Activated T-cell treated with anti-CD3 and anti-CD28 coated beads for 1 hour (primary cell): ENCODE measurements around the gene COA3.

Experiments used
- DNase-seq: peaks from one replicate; pipeline ENCODE4 v3.0.0-alpha.2; 2020; ENCODE audit warnings: low read depth

COA3 gene

DNA sequence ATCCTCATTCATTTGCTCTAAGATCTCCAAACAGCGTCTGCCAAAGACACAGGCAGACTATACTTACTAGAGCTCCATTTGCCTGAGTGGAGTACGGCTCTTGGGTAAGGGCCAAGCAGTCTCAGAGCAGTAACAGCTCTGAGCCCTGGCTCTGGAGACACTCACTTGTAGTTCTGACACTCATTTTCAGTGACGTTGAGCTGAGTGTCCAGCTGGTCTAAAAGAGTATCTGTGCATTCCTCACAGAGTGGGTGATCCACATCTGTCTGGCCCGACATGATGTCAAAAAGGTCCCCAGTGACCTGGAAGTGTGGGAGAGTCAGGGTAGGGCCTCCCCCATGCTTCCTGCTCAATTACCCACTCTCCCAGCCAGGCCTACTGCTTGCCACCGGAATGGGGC is 19.9 kb upstream of the COA3 start:
- no peak for DNase-seq

DNA sequence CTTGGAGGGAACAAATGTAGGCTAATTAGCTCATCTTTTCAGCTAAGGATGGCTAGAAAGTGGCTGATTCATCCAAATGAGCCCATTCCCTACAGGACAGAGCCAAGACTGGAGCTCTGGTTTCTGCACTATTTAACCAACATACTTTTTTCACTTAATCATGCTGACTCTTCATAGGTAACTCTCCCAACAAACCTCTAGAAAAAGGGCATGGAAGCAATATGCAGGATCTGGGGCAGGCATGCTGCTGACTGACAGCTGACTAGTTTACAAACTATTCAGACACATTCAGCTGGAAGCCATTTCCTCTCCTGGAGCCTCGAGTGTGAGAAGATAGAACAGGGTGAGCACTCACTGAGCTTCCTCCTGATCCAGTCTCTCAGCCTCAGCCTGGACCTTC is 19.4 kb upstream of the COA3 start:
- no peak for DNase-seq

DNA sequence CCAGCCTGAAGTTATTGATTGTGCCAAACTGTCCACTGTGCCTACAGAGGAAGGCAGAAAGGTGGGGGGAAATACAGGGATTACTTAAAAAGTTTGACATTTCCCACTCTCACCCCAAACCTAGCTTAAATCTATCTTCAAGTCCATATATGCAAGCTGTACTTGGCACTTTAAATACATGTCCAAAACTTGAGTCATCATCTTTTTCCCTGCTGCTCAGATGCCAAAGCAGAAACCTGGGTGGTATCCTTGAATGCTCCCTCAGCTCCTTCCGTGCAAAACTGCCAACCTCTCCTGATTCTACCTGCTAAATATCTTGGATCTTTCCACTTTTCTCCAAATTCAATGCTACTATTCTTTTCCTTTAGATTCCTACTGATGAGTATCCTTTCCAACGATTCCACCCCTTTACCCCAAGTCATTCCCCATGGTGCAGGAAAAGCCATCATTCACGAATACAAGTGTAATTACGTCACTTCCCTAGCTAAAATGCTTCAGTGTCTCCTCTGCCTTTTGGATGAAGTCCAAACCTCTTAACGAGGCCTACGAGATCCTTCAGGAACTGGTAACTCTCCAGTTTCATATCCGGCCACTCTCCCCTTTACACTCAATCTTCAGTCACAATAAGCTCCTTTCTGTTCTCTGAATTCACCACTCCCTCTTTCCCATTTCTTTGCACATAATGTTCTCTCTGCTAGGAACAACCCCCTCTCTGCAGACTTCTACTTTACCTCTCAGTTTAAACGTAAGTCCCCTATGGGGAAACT is 16.3 kb upstream of the COA3 start:
- no peak for DNase-seq

DNA sequence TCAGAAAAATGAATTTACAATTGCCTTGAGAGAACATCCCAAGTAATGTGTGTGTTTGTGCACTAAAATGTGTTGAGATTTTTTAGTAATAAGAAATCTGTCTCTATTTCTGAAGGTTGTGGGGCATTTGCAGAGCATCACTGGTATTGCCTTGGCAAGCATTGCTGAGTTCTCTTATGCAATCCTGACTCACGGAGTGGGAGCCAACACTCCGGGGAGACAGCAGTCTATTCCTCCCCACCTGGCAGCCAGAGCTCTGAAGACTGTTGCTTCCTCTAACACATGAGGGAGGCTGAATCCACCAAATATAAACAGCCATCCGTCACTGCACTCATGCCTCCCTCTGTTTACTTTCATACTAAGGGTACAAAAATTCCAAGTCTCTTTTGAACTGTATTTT is 10.7 kb upstream of the COA3 start:
- no peak for DNase-seq

DNA sequence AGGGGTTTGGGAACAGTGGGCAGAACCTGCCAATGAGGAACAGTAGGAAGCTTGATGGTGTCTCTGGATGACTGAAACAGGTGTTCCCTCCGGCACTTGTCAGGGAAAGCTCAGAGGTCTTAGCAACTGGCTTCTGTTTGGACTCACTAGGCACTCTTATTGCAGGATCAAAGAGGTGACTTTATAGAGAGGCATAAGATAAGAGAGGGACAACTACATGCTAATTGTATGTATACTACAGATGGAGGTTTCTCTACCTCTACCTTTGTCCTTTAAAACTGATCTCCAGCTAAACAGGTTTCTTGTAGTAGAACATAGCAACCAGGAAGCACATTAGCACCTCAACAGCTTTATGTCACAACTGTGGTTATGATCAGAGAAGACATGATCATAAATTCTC is 7.7 kb upstream of the COA3 start:
- no peak for DNase-seq

DNA sequence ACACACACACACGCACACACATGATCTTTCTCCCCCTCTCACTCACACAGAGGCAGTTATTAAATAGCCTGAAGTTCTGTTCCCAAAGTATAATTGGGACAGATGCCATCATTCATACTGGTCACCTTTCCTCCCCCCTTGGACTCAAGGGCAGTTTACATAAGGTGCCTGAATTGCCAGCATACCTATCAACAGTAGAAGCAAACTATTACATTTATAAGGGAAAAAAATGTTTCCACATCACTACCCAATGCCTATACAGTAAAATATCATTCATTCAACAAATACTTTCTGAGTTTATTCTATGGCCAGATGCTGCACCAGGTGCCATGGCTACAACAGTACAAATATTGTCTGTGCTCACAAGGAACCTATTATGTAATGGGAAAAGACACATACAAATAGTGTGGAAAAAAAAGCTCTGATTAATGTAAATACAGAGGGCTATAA is 6.4 kb upstream of the COA3 start:
- DNase-seq: no peak

DNA sequence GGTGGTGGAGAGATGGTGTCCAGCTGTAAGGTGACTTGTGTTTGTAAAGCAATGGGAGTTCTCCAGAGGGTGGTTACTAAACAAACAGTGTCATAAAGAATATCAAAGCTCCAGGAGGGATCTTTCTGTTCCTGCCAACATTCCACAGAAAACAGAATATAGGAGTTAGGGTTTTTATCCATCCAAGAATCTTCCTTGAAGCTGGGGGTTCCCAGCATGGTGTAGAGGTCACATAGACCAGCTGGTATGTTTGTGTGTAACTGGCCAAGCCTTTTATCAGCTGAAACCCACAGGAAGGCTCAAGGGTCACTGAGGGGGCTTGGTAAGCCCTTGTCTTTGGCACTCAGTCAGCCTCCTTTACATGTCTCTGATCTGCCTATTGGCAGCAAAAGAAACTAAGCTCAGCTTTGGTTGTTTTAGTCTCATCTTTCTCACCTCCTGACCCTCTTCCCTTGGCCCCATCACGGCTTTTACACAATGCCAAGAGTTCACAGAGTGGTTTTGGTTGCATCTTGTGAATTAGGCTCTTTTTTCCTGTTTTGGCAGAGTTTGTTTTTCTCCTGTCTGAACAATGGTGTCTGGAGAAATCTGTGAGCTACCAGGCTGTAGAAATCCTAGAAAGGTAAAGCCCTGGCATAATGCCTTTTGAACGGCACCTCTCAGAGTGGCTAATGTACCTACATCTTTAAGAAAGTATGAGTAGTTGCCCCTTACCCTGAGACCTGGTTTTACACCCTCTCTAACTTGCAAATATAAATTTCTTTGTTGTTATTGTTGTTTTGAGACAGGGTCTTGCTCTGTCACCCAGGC is 4.8 kb upstream of the COA3 start:
- no peak for DNase-seq

DNA sequence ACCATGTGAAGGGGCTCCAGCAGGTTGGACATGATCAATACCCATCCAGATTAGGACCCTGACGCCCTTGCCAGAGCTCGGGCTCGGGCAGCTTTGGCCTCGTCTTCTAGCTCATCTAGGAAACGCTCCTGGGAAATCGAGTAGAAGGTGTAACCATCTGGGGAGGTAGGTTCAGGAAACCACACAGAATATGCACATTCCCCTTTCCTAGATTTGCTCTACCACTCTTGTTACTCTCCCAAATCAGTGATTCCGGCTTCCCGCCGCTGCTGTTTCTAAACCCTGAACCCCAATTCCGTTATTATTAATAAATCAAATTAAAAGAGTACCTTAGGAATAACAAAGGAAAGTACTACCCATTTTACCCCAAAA is 507 bp downstream of the COA3 start:
- no peak for DNase-seq

DNA sequence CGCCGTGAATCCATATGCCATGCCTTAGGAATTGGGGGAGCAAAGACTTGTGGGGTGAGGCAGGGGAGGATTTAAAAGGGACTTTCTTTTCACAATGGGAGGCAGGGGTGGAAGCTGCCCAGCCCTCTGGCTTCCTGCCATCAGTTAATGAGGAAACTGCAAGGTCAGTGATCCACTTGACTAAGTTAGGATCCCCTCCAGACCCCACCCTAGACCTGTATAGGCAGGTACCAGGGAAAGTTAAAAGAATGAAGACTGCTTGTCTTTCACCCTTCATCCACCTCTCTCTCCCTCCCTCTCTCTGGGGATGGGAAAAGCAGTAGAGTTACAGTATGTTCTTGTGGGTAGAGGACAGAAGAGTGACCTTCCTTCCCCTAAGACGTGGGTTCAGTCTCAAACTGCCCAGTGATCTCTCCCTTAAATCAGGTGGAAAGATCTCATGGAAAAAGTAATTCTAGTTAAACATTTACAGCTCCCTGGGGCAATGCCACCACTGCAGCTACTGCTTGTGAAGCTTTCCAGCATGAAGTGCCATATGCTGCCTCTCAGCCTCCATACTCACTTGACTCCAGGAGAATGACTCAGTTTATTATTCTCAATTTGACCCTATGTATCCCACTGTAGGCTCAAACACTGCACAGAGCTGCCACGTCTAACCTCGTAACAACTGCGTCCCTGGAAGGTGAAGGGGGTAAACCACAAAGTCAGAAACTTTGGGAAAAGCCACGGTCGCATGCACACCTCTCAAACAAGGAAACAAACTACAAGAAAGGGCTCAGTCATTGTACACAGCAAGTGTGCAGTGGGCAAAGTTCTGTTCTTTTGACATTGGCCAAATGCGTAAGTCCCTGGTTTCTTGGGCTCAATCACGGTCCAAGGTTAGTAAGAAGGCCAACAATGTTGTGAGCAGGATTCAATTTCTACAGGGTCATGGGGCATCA is 1.2 kb downstream of the COA3 start:
- no peak for DNase-seq

DNA sequence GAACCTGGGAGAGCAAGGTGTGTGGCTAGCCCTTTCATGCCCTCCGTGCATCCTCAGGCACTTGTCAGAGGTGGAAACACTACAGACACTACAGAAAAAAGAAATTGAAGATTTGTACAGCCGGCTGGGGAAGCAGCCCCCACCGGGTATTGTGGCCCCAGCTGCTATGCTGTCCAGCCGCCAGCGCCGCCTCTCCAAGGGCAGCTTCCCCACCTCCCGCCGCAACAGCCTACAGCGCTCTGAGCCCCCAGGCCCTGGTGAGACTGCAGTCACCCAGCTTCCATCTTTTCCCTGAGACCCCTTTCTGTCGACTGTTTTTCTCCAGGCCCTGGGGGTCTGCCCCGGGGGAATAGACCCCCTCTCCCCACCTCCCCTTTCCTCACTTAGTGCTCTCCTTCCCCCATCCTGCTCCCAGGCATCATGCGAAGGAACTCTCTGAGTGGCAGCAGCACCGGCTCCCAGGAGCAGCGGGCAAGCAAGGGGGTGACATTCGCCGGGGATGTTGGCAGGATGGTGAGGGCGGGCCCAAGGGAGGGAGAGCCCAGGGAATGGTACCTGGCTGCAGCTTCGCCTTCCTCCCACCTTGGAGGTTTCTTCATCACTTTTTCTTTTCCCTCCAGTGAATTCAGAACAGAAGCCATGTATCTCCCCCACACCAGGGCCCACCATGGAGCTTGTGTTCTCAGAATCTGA is 2.3 kb downstream of the COA3 start:
- no peak for DNase-seq

DNA sequence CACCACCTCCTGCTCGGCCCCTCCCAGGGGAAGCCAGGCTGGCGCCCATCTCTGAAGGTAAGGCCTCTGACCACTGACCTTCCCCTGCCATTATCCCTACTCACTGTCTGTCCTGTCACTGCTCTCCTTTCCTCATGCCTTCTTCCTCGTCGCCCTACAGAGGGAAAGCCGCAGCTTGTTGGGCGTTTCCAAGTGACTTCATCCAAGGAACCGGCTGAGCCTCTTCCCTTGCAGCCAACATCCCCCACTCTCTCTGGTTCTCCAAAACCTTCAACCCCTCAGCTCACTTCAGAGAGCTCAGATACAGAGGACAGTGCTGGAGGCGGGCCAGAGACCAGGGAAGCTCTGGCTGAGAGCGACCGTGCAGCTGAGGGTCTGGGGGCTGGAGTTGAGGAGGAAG is 3.0 kb downstream of the COA3 start:
- no peak for DNase-seq

DNA sequence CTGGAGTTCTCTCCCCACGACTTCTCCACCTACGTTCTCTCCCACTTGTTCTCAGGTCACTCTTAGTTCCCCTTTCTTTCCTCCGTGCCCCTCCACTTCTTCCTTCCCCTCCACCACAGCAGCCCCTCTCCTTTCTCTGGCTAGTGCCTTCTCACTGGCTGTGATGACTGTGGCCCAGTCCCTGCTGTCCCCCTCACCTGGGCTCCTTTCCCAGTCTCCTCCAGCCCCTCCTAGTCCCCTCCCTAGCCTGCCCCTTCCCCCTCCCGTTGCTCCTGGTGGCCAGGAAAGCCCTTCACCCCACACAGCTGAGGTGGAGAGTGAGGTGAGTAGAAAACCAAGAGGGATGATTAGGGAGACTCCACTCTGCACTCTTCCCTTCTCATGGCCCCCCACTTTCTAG is 3.4 kb downstream of the COA3 start:
- DNase-seq: no peak

DNA sequence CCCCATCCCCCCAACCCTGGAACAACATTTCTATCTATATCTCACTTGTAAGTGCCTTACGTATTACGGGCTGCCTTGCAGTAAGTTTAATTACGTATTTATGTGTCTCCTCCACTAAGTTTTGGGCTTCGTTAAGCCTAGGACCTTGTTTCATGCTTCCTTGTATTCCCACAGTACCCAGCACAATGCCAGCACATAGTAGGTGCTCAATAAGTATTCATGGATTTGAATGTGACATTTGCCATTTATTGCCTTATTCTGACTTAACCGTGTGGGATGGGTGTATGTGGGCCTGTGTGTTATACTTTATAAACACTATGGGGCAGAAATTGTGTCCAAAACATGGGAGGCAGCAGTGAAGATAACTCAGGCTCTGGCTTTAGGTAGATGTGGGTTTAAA is 6.0 kb downstream of the COA3 start:
- DNase-seq: no peak

DNA sequence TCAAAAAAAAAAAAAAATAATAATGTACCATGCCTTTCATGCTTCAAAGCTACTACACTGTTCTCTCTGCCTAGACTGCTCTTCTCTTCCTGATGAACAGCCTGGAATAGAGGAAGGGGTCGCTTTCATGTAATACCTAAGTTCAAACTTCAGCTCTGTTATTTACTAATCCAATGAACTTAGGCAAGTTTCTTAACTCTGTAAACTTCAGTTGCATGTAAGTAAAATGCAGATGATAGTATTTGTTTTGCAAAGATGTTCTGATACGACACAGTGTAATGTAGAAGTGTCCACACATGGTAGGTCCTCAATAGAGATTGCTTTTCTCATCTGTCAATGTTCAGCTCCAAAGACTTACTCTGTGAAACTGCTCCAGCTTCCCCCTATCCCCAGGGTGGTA is 6.6 kb downstream of the COA3 start:
- DNase-seq: no peak

DNA sequence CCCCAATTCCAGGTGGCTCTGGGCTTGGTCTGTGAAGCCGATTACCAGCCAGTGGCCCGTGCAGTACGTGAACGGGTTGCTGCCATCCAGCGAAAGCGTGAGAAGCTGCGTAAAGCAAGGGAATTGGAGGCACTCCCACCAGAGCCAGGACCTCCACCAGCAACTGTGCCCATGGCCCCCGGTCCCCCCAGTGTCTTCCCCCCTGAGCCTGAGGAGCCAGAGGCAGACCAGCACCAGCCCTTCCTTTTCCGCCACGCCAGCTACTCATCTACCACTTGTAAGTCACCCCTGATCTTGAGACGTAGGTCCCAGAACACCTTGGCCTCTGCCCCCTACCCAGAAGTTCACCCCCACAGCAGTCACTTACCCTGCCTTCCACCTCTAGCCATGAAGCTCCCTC is 11.2 kb downstream of the COA3 start:
- no peak for DNase-seq

DNA sequence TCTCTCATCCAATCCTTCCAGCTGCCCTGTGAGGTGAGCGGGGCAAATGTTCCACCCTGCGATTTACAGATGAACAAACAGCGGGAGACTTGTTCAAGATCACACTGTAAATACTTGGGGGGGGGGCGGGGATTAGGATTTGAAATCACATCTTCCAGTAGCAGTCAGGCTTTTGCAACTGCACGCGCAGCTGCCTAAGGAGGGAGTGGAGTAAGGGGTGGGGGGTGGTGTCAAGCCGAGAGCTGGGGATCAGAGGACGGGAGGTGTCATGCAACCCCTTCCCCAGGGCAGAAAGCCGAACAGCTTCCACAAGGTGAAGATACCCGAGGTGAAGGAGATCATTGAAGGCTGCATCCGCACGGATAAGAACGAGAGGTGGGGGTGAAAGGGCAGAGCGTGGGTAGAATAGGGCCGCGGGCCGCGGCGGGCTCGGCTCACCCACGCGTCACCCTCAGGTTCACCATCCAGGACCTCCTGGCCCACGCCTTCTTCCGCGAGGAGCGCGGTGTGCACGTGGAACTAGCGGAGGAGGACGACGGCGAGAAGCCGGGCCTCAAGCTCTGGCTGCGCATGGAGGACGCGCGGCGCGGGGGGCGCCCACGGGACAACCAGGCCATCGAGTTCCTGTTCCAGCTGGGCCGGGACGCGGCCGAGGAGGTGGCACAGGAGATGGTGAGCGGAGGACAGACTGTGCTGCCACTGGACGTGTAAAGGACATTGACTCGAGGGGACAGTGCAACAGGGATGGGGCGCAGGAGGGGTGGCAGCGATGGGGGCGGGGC is 13.5 kb downstream of the COA3 start:
- DNase-seq: no peak

DNA sequence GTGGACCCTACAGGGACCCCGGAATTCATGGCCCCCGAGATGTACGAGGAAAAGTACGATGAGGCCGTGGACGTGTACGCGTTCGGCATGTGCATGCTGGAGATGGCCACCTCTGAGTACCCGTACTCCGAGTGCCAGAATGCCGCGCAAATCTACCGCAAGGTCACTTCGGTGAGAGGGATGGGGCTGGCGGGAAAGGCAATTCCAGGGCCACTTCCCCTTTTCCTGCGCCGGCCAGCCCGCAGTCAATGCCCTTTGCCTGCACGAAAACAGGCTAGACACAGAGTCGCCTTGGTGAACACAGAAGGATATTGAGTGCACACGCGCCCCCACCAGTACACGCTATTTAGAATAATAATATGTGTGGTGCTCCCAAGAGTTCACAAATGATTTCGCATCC is 14.1 kb downstream of the COA3 start:
- no peak for DNase-seq

DNA sequence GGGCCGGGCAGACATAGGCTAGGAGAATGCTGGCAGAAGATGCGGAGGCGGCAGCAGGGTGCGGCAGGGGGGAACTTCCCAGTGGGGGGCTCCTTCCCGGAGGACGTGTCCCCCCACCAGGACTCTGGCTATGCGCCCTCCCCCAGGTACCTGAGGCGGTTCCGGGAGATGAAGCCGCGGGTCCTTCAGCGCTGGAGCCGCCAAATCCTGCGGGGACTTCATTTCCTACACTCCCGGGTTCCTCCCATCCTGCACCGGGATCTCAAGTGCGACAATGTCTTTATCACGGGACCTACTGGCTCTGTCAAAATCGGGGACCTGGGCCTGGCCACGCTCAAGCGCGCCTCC is 14.7 kb downstream of the COA3 start:
- no peak for DNase-seq

DNA sequence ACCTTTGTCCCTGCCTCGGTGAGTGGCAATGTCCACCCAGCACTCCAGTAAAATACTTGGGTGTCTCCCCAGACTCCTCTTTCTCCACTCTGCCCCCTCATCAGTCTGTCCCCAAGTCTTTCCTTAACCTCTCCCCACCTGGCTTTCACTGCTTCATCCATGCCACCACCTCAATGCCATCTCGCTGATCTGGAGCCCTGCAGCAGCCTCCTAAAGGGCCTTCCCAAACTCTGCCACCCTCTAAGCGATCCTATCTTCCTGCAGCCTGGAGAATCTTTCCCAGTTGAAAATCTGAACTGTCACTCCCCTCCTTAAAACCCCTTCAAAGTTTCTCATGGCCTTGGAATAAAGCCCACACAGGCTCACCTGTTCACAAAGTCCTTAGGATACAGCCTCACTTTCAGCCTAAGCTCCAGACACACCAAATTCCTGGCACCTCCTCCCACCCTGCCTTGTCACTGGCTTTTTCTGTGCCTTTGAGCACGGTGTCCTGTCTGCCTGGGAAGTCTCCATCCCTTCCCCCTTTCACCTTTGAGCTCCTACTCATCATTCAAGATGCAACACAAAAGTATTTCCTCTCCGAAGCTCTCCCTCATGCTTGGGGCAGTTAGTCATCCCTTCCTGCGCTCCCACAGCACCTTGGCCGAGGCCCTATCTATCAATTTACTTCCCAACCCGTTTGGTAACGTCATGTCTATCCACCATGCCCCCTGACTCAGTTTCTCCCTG is 15.3 kb downstream of the COA3 start:
- DNase-seq: no peak
